Astrocyte (in vitro differentiated cells and primary cell): ENCODE measurements around the gene GPR153.

ENCODE experiments used
- CTCF ChIP-seq: IDR thresholded peaks from 2 replicates; pipeline ENCODE4 v1.5.1; 2011; ENCODE audit warnings: low read depth, mild to moderate bottlenecking, inconsistent platforms, low read length, moderate library complexity; ENCODE audit not compliant: insufficient read depth
- EZH2 ChIP-seq: IDR thresholded peaks from 2 replicates; pipeline ENCODE4 v1.6.1; 2012; ENCODE audit warnings: mild to moderate bottlenecking, low read length, inconsistent platforms; ENCODE audit not compliant: insufficient read depth

DNA sequence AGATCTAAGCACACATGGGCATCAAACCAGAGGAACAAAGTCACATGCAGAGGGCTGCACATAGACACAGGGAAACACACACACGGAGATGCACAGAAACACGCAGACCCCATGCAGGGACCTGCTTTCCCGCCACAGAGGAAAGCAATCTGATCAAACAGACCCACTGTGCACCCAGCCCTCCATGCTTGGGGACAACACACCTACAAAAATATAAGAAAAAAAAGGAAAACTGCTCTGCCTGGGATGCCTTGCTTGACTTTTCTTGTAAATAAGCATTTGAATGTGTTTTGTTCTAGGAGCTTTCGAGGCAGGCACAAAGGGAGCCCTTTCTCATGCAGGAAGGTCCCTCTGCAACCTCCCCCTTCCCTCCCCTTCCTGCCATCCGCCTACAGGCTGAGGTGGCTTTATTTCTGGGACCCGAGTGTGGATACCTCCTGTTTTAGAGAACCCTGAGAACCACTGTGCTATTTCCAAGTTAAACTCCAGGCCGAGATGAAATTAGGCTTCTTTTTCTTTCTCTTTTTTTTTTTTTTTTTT is 21.6 kb downstream of the GPR153 start:
- TF ChIP-seq CTCF (no peak), EZH2 (no peak)
